Loucy (cell line): ENCODE data around the gene PLCH1.

Experiments used
- H2AFZ ChIP-seq: fragments of 200-600 bp; sonication (generic); 2 replicates; pipeline ENCODE4 v1.6.0; 2016; ENCODE audit warnings: antibody characterized with exemption, mild to moderate bottlenecking, low read length, moderate library complexity
- H3F3A ChIP-seq: fragments of 200-600 bp; 2 replicates; pipeline ENCODE4 v1.6.0; 2016; ENCODE audit warnings: antibody characterized with exemption, low read depth, mild to moderate bottlenecking
- H3K27me3 ChIP-seq: fragments of 200-600 bp; sonication (generic); 2 replicates; pipeline ENCODE4 v1.6.1; 2014; ENCODE audit warnings: low read length, mild to moderate bottlenecking; ENCODE audit not compliant: insufficient read depth, poor library complexity, severe bottlenecking
- H3K36me3 ChIP-seq: fragments of 200-600 bp; sonication (generic); 2 replicates; pipeline ENCODE4 v1.6.1; 2016; ENCODE audit warnings: low read length; ENCODE audit not compliant: insufficient read depth
- H3K4me1 ChIP-seq: fragments of 200-600 bp; sonication (generic); 2 replicates; pipeline ENCODE4 v1.5.1; 2014; ENCODE audit warnings: low read length, mild to moderate bottlenecking; ENCODE audit not compliant: insufficient read depth, poor library complexity, severe bottlenecking
- H3K4me2 ChIP-seq: fragments of 200-600 bp; sonication (generic); 2 replicates; pipeline ENCODE4 v1.6.0; 2014; ENCODE audit warnings: antibody characterized with exemption, low read length, low read depth, mild to moderate bottlenecking; ENCODE audit not compliant: poor library complexity, severe bottlenecking
- H3K4me3 ChIP-seq: fragments of 200-600 bp; sonication (generic); 2 replicates; pipeline ENCODE4 v1.5.1; 2014; ENCODE audit warnings: low read length, mild to moderate bottlenecking, mixed read lengths; ENCODE audit not compliant: poor library complexity, severe bottlenecking
- H3K79me2 ChIP-seq: fragments of 200-600 bp; sonication (generic); 2 replicates; pipeline ENCODE4 v1.6.1; 2014; ENCODE audit warnings: low read length; ENCODE audit not compliant: insufficient read depth
- H3K9ac ChIP-seq: fragments of 200-600 bp; sonication (generic); 2 replicates; pipeline ENCODE4 v1.6.0; 2014; ENCODE audit warnings: mild to moderate bottlenecking, low read depth, low read length, moderate library complexity; ENCODE audit not compliant: poor library complexity, severe bottlenecking
- H3K9me2 ChIP-seq: fragments of 200-600 bp; sonication (generic); replicated peaks from 2 replicates; pipeline ENCODE4 v1.6.1; 2016; ENCODE audit warnings: low read depth, low read length, mixed read lengths
- H3K9me3 ChIP-seq: fragments of 200-600 bp; sonication (generic); 2 replicates; pipeline ENCODE4 v1.6.1; 2014; ENCODE audit warnings: mild to moderate bottlenecking, antibody characterized with exemption, low read length, low read depth; ENCODE audit not compliant: insufficient read depth
- H4K20me1 ChIP-seq: fragments of 200-600 bp; sonication (generic); 2 replicates; pipeline ENCODE4 v1.6.0; 2014; ENCODE audit warnings: antibody characterized with exemption, low read length, mild to moderate bottlenecking; ENCODE audit not compliant: insufficient read depth, poor library complexity, severe bottlenecking
- CTCF ChIP-seq: fragments of 200-600 bp; sonication (generic); conservative IDR thresholded peaks from 2 replicates; pipeline ENCODE4 v1.5.1; 2014; ENCODE audit warnings: mild to moderate bottlenecking, antibody characterized with exemption, low read length
- EZH2phosphoT487 ChIP-seq: fragments of 200-600 bp; IDR thresholded peaks from 2 replicates; pipeline ENCODE4 v1.6.1; 2018; ENCODE audit warnings: antibody characterized with exemption, mild to moderate bottlenecking, moderate library complexity, borderline replicate concordance

The PLCH1 gene

GRCh38 chr3:155407331-155407730 is 337.5 kb downstream of the PLCH1 start:
- Histone ChIP-seq H3F3A (no peaks in the 10 kb centered on the region), H3K36me3 (no peaks in the 10 kb centered on the region), H3K27me3 (no peaks in the 10 kb centered on the region), H3K9me2 (no peaks in the 10 kb centered on the region), H3K4me1 (peaks cover 11% of the 10 kb centered on the region), H3K79me2 (no peaks in the 10 kb centered on the region), H4K20me1 (no peaks in the 10 kb centered on the region), H3K4me2 (no peak overlapping the region), H2AFZ (no peak overlapping the region), H3K9me3 (no peaks in the 10 kb centered on the region), H3K4me3 (no peak overlapping the region), H3K9ac (no peak overlapping the region)
- TF ChIP-seq EZH2phosphoT487 = no peak
- no peak for TF ChIP-seq CTCF

GRCh38 chr3:155404486-155404885 is 340.4 kb downstream of the PLCH1 start:
- Histone ChIP-seq H3K36me3 (no peaks in the 10 kb centered on the region), H3K9me3 (peaks cover 2% of the 10 kb centered on the region; the same call in 1 of the 2 replicates), H4K20me1 (no peaks in the 10 kb centered on the region), H3K4me3 (no peak overlapping the region), H3K9ac (no peak overlapping the region), H3K27me3 (no peaks in the 10 kb centered on the region), H2AFZ (no peak overlapping the region), H3K79me2 (no peaks in the 10 kb centered on the region), H3K4me2 (no peak overlapping the region), H3K4me1 (no peaks in the 10 kb centered on the region), H3F3A (no peaks in the 10 kb centered on the region), H3K9me2 (no peaks in the 10 kb centered on the region)
- TF ChIP-seq CTCF (no peak), EZH2phosphoT487 (no peak)

GRCh38 chr3:155402656-155403055 is 342.2 kb downstream of the PLCH1 start:
- no peak overlapping the region for H3K9ac ChIP-seq
- no peak overlapping the region for H3K4me3 ChIP-seq
- no peaks in the 10 kb centered on the region for H3K36me3 ChIP-seq
- H4K20me1 ChIP-seq = no peaks in the 10 kb centered on the region
- no peaks in the 10 kb centered on the region for H3K9me2 ChIP-seq
- no peaks in the 10 kb centered on the region for H3K27me3 ChIP-seq
- peaks cover 2% of the 10 kb centered on the region; the same call in 1 of the 2 replicates for H3K9me3 ChIP-seq
- no peak overlapping the region for H3K4me2 ChIP-seq
- no peak for TF ChIP-seq CTCF
- no peak for TF ChIP-seq EZH2phosphoT487
- no peaks in the 10 kb centered on the region for H3K79me2 ChIP-seq
- no peak overlapping the region for H2AFZ ChIP-seq
- H3K4me1 ChIP-seq = no peaks in the 10 kb centered on the region
- H3F3A ChIP-seq = no peaks in the 10 kb centered on the region
